H1 (cell line): ENCODE data around the gene USP7. TPM values are rescaled to one million over a fixed set of nuclear protein-coding genes. Genes with fewer than 3 reads are reported as not detected.

ENCODE experiments used
- CTCF ChIA-PET: fragments of 300-600 bp; sonication (Branson Sonifier 250); formaldehyde crosslinking; loops from one replicate; lab custom pipeline; 2021; ENCODE audit not compliant: partially characterized antibody; lab: Charles Lee
- POLR2A ChIA-PET: fragments of 300-600 bp; sonication (Branson Sonifier 250); formaldehyde crosslinking; loops from one replicate; lab custom pipeline; 2021; ENCODE audit warnings: inconsistent platforms; ENCODE audit not compliant: partially characterized antibody; lab: Charles Lee
- DNase-seq, 2 experiments: peaks; one replicate each; pipeline versions ENCODE4 v3.0.0 to v3.0.0-alpha.2; 2010 to 2022; ENCODE audit warnings: low spot score in 2 of 2, low read depth in 1 of 2, mixed read lengths in 1 of 2
- FAIRE-seq: peaks from 2 replicates; lab custom pipeline; 2011; peaks lifted over from hg19 to GRCh38; lab: Jason Lieb, UNC
- H2AFZ ChIP-seq: 2 replicates; pipeline ENCODE4 v1.8.1; 2012; ENCODE audit warnings: low read length, inconsistent platforms
- H2AK5ac ChIP-seq: 2 replicates; pipeline ENCODE4 v1.6.1; 2013; ENCODE audit warnings: low read depth, low read length
- H2BK120ac ChIP-seq: replicated peaks from 2 replicates; pipeline ENCODE3; 2013; ENCODE audit warnings: low read depth, low read length, inconsistent platforms
- H2BK12ac ChIP-seq: 2 replicates; pipeline ENCODE4 v1.6.1; 2013; ENCODE audit warnings: low read depth, low read length
- H2BK15ac ChIP-seq: 2 replicates; pipeline ENCODE4 v1.6.1; 2013; ENCODE audit warnings: low read length
- H2BK20ac ChIP-seq: 2 replicates; pipeline ENCODE4 v1.6.1; 2013; ENCODE audit warnings: low read length
- H2BK5ac ChIP-seq: 2 replicates; pipeline ENCODE4 v1.6.1; 2013; ENCODE audit warnings: low read depth, low read length
- H3K14ac ChIP-seq: 2 replicates; pipeline ENCODE4 v1.6.1; 2013; ENCODE audit warnings: inconsistent platforms; ENCODE audit not compliant: insufficient read length
- H3K18ac ChIP-seq: 2 replicates; pipeline ENCODE4 v1.6.1; 2013; ENCODE audit warnings: low read length; ENCODE audit errors: extremely low read depth
- H3K23ac ChIP-seq: 2 replicates; pipeline ENCODE4 v1.6.1; 2013; ENCODE audit warnings: inconsistent platforms; ENCODE audit not compliant: insufficient read length
- H3K23me2 ChIP-seq: 2 replicates; pipeline ENCODE4 v1.6.1; 2013; ENCODE audit warnings: low read depth, low read length
- H3K27ac ChIP-seq: 2 replicates; pipeline ENCODE4 v1.6.1; 2011; ENCODE audit warnings: low read depth, low read length, inconsistent platforms
- H3K27me3 ChIP-seq, 4 experiments: replicated peaks in 1 of 4; 1 replicate in 1 of 4; 2 replicates in 3 of 4; pipeline versions ENCODE4 v1.6.1 to v1.8.1; 2011 to 2013; ENCODE audit warnings: low read length in 3 of 4, mild to moderate bottlenecking in 3 of 4, inconsistent platforms in 2 of 4, mixed read lengths in 2 of 4, moderate library complexity in 1 of 4; ENCODE audit not compliant: control insufficient read depth in 3 of 4, insufficient read depth in 3 of 4; ENCODE audit errors: extremely low read depth in 1 of 4
- H3K36me3 ChIP-seq, 4 experiments: 2 replicates each; pipeline versions ENCODE4 v1.6.1 to v1.8.1; 2011 to 2013; ENCODE audit warnings: mild to moderate bottlenecking in 4 of 4, low read length in 3 of 4, moderate library complexity in 2 of 4, control low read depth in 1 of 4, inconsistent platforms in 1 of 4; ENCODE audit not compliant: insufficient read depth in 4 of 4, control insufficient read depth in 2 of 4
- H3K4ac ChIP-seq: replicated peaks from 2 replicates; pipeline ENCODE3; 2013; ENCODE audit warnings: low read length, low read depth, mixed read lengths, inconsistent platforms; ENCODE audit not compliant: insufficient read length
- H3K4me1 ChIP-seq, 4 experiments: replicated peaks in 1 of 4; 1 replicate in 1 of 4; 2 replicates in 3 of 4; pipeline versions ENCODE4 v1.6.1 to v1.8.1; 2011 to 2013; ENCODE audit warnings: low read length in 3 of 4, inconsistent platforms in 2 of 4, mixed read lengths in 1 of 4; ENCODE audit not compliant: insufficient read depth in 4 of 4, control insufficient read depth in 3 of 4
- H3K4me2 ChIP-seq, 2 experiments: 2 replicates each; pipeline versions ENCODE4 v1.6.1 to v1.8.1; 2011 to 2013; ENCODE audit warnings: low read depth in 2 of 2, low read length in 2 of 2, control low read depth in 1 of 2, inconsistent platforms in 1 of 2, mild to moderate bottlenecking in 1 of 2; ENCODE audit not compliant: insufficient read depth in 1 of 2
- H3K4me3 ChIP-seq, 4 experiments: fragments of 200-600, 300-600 bp in 1 of 4; sonication (generic), shearing (Covaris generic), sonication (Bioruptor Twin) in 1 of 4; 2 replicates each; pipeline versions ENCODE4 v1.5.1 to v1.8.1; 2011 to 2016; ENCODE audit warnings: low read length in 4 of 4, low read depth in 3 of 4, control low read depth in 2 of 4, inconsistent platforms in 2 of 4, mild to moderate bottlenecking in 2 of 4, mixed read lengths in 1 of 4, moderate library complexity in 1 of 4; ENCODE audit not compliant: insufficient read depth in 2 of 4; ENCODE audit errors: extremely low read depth in 1 of 4
- H3K56ac ChIP-seq: replicated peaks from 2 replicates; pipeline ENCODE3; 2013; ENCODE audit warnings: low read depth, mild to moderate bottlenecking, mixed read lengths, low read length, inconsistent platforms; ENCODE audit not compliant: insufficient read length
- H3K79me1 ChIP-seq: 2 replicates; pipeline ENCODE4 v1.6.1; 2013; ENCODE audit warnings: low read depth, low read length, control low read depth
- H3K79me2 ChIP-seq, 2 experiments: 2 replicates each; pipeline versions ENCODE4 v1.6.1 to v1.8.1; 2012 to 2013; ENCODE audit warnings: low read length in 2 of 2, mild to moderate bottlenecking in 2 of 2, inconsistent platforms in 1 of 2; ENCODE audit not compliant: insufficient read depth in 2 of 2, control insufficient read depth in 1 of 2
- H3K9ac ChIP-seq, 4 experiments: replicated peaks in 1 of 4; 1 replicate in 1 of 4; 2 replicates in 3 of 4; pipeline versions ENCODE4 v1.6.1 to v1.8.1; 2011 to 2013; ENCODE audit warnings: low read depth in 3 of 4, low read length in 3 of 4, control low read depth in 2 of 4, mild to moderate bottlenecking in 2 of 4, moderate library complexity in 2 of 4, inconsistent platforms in 1 of 4; ENCODE audit errors: extremely low read depth in 1 of 4
- H3K9me3 ChIP-seq, 2 experiments: 2 replicates each; pipeline versions ENCODE4 v1.6.1 to v1.8.1; 2012 to 2013; ENCODE audit warnings: mild to moderate bottlenecking in 2 of 2, moderate library complexity in 2 of 2, control low read depth in 1 of 2, inconsistent platforms in 1 of 2, low read depth in 1 of 2, low read length in 1 of 2, mixed read lengths in 1 of 2; ENCODE audit not compliant: insufficient read depth in 2 of 2
- H4K20me1 ChIP-seq, 2 experiments: replicated peaks in 1 of 2; 2 replicates each; pipeline versions ENCODE3 to v1.8.1; 2011 to 2013; ENCODE audit warnings: inconsistent platforms in 2 of 2, low read length in 2 of 2, mild to moderate bottlenecking in 1 of 2; ENCODE audit not compliant: insufficient read depth in 2 of 2, control insufficient read depth in 1 of 2
- H4K5ac ChIP-seq: 2 replicates; pipeline ENCODE4 v1.6.1; 2013; ENCODE audit warnings: low read length, low read depth, mixed read lengths, inconsistent platforms; ENCODE audit not compliant: insufficient read length
- H4K8ac ChIP-seq: 2 replicates; pipeline ENCODE4 v1.8.0; 2013; ENCODE audit warnings: mild to moderate bottlenecking, moderate library complexity, low read length, inconsistent platforms; ENCODE audit not compliant: insufficient read depth; ENCODE audit errors: extremely low read depth
- H4K91ac ChIP-seq: replicated peaks from 2 replicates; pipeline ENCODE3; 2013; ENCODE audit warnings: low read length, mixed read lengths, inconsistent platforms; ENCODE audit not compliant: insufficient read length
- BACH1 ChIP-seq: IDR thresholded peaks from 2 replicates; pipeline ENCODE4 v1.6.1; 2012; ENCODE audit warnings: low read length, improper control_type of control experiment
- EZH2 ChIP-seq: fragments of 200-600 bp; sonication (generic); IDR thresholded peaks from 2 replicates; pipeline ENCODE4 v1.7.1; 2012; ENCODE audit warnings: low read depth, mild to moderate bottlenecking, moderate library complexity, low read length, inconsistent platforms; ENCODE audit not compliant: severe bottlenecking
- FOSL1 ChIP-seq: IDR thresholded peaks from 2 replicates; pipeline ENCODE4 v1.6.1; 2011; ENCODE audit warnings: mild to moderate bottlenecking, low read depth, low read length, moderate library complexity; ENCODE audit not compliant: insufficient read depth
- KDM4A ChIP-seq: IDR thresholded peaks from one replicate; pipeline ENCODE4 v1.7.1; 2012; ENCODE audit warnings: low read depth, mild to moderate bottlenecking, moderate library complexity, low read length, inconsistent platforms; ENCODE audit not compliant: severe bottlenecking
- WGBS, 2 experiments: shearing (Covaris generic) in 1 of 2; methylation state at CpG; one replicate each; pipeline versions ENCODE4 v1.1.6 to v1.1.7; 2013 to 2015; ENCODE audit warnings: low lambda C conversion rate in 2 of 2, mixed read lengths in 2 of 2, inconsistent platforms in 1 of 2, low coverage in 1 of 2, missing lambda C conversion rate in 1 of 2; ENCODE audit not compliant: insufficient replicate concordance in 2 of 2, insufficient coverage in 1 of 2, insufficient read length in 1 of 2; ENCODE audit errors: extremely low coverage in 1 of 2, missing lambda C conversion rate in 1 of 2; 5-methylcytosine and 5-hydroxymethylcytosine counted together
- polyA plus RNA-seq, 7 experiments: library from polyadenylated mRNA; depleted of rRNA in 3 of 7; stranded (reverse) in 5 of 7; unstranded in 2 of 7; fragments of >200 nt in 5 of 7; fragments of 200-250 nt in 2 of 7; gene quantifications; 1 replicate in 5 of 7; 2 replicates in 1 of 7; 4 replicates in 1 of 7; pipeline versions ENCODE4 v1.2.1 to v1.2.3, GENCODE V29; 2011 to 2013; ENCODE audit warnings: missing spikeins in 2 of 7, mixed read lengths in 2 of 7
- total RNA-seq: library from RNA; stranded (reverse); fragmentation: NEBNext Ultra II Directional; extraction: Animal tissue kit (Norgen Biotek cat#: 25700); gene quantifications from 2 replicates; pipeline ENCODE4 v1.2.1, GENCODE V29; 2021

Gene USP7
- total and polyA plus RNA-seq, 2 of the 8 experiments (the other 6 are each of a cell fraction or from before 2014, with no cell fraction given), result 21.3 to 211 TPM

- H3K23ac ChIP-seq, result no peak overlapping the region
- H4K91ac ChIP-seq, result no peak overlapping the region
- no peak overlapping the region for H3K9ac ChIP-seq
- no peak overlapping the region for H3K4ac ChIP-seq
- H4K5ac ChIP-seq, result no peak overlapping the region
- H3K4me1 ChIP-seq, result no peaks in the 10 kb centered on the region
- no peaks in the 10 kb centered on the region for H3K9me3 ChIP-seq
- H2BK12ac ChIP-seq, result no peak overlapping the region
- no peak overlapping the region for H3K4me3 ChIP-seq
- no peak overlapping the region for H2BK20ac ChIP-seq
- no peaks in the 10 kb centered on the region for H3K23me2 ChIP-seq
- no peak overlapping the region for H2BK5ac ChIP-seq
- H3K27me3 ChIP-seq, result no peaks in the 10 kb centered on the region
- no peak overlapping the region for H4K8ac ChIP-seq
- no peak overlapping the region for H2AK5ac ChIP-seq
- WGBS, 2 experiments, result 94% methylated on average over 13 of the region's 14 CpGs; no CpG with 5 or more reads in 1 of the 2 experiments
- no peak for TF ChIP-seq KDM4A
- TF ChIP-seq EZH2, result no peak
- TF ChIP-seq FOSL1, result no peak
- TF ChIP-seq BACH1, result no peak
- H3K18ac ChIP-seq, result no peak overlapping the region
- FAIRE-seq (no peak), DNase-seq (no peak)
- H2BK15ac ChIP-seq, result no peak overlapping the region
- H3K56ac ChIP-seq, result no peak overlapping the region
- no peak overlapping the region for H3K4me2 ChIP-seq
- no peak overlapping the region for H3K14ac ChIP-seq
- no peak overlapping the region for H2AFZ ChIP-seq
- peaks cover 1 to 11% of the 10 kb centered on the region in 2 experiments for H4K20me1 ChIP-seq
- H3K27ac ChIP-seq, result no peak overlapping the region
- H3K36me3 ChIP-seq, result peaks cover 47 to 82% (median 66%) of the 10 kb centered on the region in 4 experiments
- ChIA-PET CTCF (interaction anchor here (0.6 to 1.3 kb wide), 3 partner anchors 14 to 271 kb away, joined by 3 to 6 read pairs (median 3); no protein-coding TSS in a partner anchor), POLR2A (interaction anchor here (0.8 to 1.2 kb wide), 2 partner anchors 15 to 26 kb away, joined by 3 to 4 read pairs; no protein-coding TSS in a partner anchor)
- no peak overlapping the region for H2BK120ac ChIP-seq
- no peaks in the 10 kb centered on the region for H3K79me2 ChIP-seq
- no peaks in the 10 kb centered on the region for H3K79me1 ChIP-seq
These were observed 69.6 kb downstream of the USP7 start for GRCh38 chr16:8893976-8894690.
